Measurements from ENCODE around the gene PRRG2.
A peak's percentile ranks its signal among the peaks of the same experiment; 100 is the strongest.
"Not testable (repeated sequence)": the region's sequence is repeated elsewhere in the genome, so short reads cannot be mapped to it uniquely, and the experiment has no call there.

PRRG2 gene

DNA sequence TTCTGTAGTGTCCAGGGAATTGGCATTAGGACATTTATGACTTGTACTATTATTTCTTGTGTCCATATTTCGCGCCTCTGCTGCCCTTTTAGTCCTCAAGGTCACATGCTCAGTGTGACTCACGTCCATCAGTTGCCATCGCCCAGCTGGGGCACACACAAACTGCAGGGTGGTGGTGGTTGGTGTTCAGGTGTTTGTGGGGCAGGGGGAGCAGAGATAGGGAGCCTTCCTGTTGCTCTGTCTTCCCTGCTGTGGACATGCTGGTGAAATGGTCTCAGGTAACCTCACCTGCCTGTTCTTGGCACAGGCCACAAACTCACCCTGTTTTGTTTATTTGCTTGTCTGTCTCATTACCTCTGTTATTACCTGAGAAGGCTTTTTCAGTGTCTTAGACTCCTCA lies 32.3 kb downstream of the PRRG2 start:
- Mint-ChIP-seq H3K27ac (peak overlapping the region; percentile 72), H3K27me3 (ENCODE audit: low read depth, poor library complexity) (no peaks in the 10 kb centered on the region), H3K9me3 (no peaks in the 10 kb centered on the region), H3K36me3 (ENCODE audit: low read depth) (peaks cover 62% of the 10 kb centered on the region), H3K4me1 (no peaks in the 10 kb centered on the region), H3K4me3 (no peak overlapping the region)
- DNase-seq = no peak
- TF ChIP-seq, protein P1, sequence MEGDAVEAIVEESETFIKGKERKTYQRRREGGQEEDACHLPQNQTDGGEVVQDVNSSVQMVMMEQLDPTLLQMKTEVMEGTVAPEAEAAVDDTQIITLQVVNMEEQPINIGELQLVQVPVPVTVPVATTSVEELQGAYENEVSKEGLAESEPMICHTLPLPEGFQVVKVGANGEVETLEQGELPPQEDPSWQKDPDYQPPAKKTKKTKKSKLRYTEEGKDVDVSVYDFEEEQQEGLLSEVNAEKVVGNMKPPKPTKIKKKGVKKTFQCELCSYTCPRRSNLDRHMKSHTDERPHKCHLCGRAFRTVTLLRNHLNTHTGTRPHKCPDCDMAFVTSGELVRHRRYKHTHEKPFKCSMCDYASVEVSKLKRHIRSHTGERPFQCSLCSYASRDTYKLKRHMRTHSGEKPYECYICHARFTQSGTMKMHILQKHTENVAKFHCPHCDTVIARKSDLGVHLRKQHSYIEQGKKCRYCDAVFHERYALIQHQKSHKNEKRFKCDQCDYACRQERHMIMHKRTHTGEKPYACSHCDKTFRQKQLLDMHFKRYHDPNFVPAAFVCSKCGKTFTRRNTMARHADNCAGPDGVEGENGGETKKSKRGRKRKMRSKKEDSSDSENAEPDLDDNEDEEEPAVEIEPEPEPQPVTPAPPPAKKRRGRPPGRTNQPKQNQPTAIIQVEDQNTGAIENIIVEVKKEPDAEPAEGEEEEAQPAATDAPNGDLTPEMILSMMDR (IDR thresholded peaks at IDR 0.05) = no peak

DNA sequence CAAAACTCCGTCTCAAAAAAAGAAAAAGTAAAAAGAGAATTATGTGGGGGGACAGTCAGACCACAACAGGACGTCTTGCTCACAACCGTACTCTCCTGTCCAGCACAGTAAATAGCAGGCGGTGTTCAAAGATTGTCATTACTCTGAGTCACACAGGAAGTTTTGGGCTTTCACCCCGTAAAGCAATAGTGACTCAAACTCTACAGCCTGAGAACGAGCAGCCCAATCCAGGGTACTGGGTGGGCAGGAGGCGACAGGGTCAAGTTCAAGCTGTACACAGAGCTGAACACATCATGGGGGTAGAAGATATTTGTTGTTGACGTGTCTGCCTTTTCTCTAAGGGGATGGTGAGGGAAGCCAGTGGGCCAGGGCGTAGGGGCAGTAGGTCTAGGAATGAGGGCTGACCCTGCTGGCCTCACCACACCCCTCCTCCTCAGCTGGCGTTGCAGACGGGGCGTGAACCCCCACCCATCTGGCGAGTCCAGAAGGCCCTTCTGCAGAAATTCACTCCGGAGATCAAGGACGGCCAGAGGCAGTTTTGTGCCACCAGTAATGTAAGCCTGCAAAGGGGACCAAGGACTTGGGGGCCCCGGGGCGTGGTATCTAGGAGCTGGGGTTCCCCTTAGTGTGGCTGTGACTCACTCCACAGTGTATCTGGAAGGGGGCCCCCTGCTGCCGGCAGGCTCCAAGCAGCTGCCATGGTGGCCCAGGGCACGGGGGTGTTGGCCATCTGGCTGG lies 33.1 kb downstream of the PRRG2 start:
- H3K27me3 Mint-ChIP-seq (ENCODE audit: low read depth, poor library complexity) = no peaks in the 10 kb centered on the region
- H3K36me3 Mint-ChIP-seq (ENCODE audit: low read depth) = peaks cover 62% of the 10 kb centered on the region
- DNase-seq = no peak
- TF ChIP-seq, protein P1 (IDR thresholded peaks at IDR 0.05) = no peak
- peak overlapping the region; percentile 90 for H3K27ac Mint-ChIP-seq
- no peak overlapping the region for H3K4me3 Mint-ChIP-seq
- H3K9me3 Mint-ChIP-seq = no peaks in the 10 kb centered on the region
- no peaks in the 10 kb centered on the region for H3K4me1 Mint-ChIP-seq

DNA sequence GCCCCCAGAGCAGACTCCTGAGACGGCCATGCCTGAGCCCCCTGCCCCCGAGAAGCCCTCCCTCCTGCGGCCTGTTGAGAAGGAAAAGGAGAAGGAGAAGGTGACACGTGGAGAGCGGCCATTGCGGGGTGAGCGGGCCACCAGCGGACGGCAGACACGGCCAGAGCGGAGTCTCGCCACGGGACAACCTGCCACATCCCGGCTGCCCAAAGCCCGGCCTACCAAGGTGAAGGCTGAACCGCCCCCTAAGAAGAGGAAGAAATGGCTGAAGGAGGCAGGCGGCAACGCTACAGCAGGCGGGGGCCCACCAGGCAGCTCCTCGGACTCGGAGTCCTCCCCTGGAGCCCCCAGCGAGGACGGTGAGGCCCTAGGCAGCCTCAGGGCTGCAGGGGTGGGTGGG lies 34.7 kb downstream of the PRRG2 start:
- TF ChIP-seq, protein P1 (IDR thresholded peaks at IDR 0.05) = no peak
- no peaks in the 10 kb centered on the region for H3K4me1 Mint-ChIP-seq
- no peak for DNase-seq
- H3K27me3 Mint-ChIP-seq (ENCODE audit: low read depth, poor library complexity) = no peaks in the 10 kb centered on the region
- peaks cover 53% of the 10 kb centered on the region for H3K36me3 Mint-ChIP-seq (ENCODE audit: low read depth)
- no peak overlapping the region for H3K27ac Mint-ChIP-seq
- no peak overlapping the region for H3K4me3 Mint-ChIP-seq
- H3K9me3 Mint-ChIP-seq = no peaks in the 10 kb centered on the region

DNA sequence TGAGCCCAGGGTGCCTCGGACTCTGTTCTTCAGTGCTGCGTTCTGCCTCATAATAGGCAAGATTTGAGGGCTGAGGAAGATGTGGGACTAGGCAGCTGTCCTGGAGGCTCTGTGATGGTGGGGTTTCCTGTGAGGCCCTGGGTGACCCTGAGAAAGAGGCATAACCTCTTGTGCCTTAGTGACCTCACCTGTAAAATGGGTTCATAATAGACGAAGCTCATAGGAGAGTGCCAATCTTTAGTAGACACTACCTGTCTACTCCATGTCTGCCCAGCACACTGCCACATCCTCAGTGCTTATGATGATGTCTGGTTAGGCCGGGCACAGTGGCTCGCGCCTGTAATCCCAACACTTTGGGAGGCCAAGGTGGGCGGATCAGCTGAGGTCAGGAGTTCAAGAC lies 35.4 kb downstream of the PRRG2 start:
- no peak for DNase-seq
- H3K9me3 Mint-ChIP-seq = no peaks in the 10 kb centered on the region
- no peak overlapping the region for H3K4me3 Mint-ChIP-seq
- TF ChIP-seq, protein P1 (IDR thresholded peaks at IDR 0.05) = no peak
- no peaks in the 10 kb centered on the region for H3K4me1 Mint-ChIP-seq
- H3K27ac Mint-ChIP-seq = no peak overlapping the region
- H3K36me3 Mint-ChIP-seq (ENCODE audit: low read depth) = peaks cover 53% of the 10 kb centered on the region
- H3K27me3 Mint-ChIP-seq (ENCODE audit: low read depth, poor library complexity) = no peaks in the 10 kb centered on the region

DNA sequence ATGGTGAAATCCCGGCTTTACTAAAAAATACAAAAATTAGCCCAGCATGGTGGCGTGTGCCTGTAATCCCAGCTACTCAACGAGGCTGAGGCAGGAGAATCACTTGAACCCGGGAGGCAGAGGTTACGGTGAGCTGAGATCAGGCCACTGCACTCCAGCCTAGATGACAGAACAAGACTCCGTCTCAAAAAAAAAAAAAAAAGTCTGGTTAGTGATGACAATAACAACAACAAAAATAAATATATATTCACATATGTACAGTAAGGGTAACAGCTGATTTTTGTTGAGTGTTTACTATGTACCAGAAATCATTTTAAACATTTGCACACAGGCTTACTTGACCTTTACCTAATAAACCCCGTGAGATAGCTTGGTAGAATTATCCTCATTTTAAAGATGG lies 35.8 kb downstream of the PRRG2 start:
- H3K27me3 Mint-ChIP-seq (ENCODE audit: low read depth, poor library complexity) = peaks cover under 1% of the 10 kb centered on the region
- H3K36me3 Mint-ChIP-seq (ENCODE audit: low read depth) = peaks cover 57% of the 10 kb centered on the region
- TF ChIP-seq, protein P1 (IDR thresholded peaks at IDR 0.05) = no peak
- H3K4me3 Mint-ChIP-seq = no peak overlapping the region
- H3K9me3 Mint-ChIP-seq = no peaks in the 10 kb centered on the region
- no peak for DNase-seq
- H3K27ac Mint-ChIP-seq = no peak overlapping the region
- no peaks in the 10 kb centered on the region for H3K4me1 Mint-ChIP-seq

DNA sequence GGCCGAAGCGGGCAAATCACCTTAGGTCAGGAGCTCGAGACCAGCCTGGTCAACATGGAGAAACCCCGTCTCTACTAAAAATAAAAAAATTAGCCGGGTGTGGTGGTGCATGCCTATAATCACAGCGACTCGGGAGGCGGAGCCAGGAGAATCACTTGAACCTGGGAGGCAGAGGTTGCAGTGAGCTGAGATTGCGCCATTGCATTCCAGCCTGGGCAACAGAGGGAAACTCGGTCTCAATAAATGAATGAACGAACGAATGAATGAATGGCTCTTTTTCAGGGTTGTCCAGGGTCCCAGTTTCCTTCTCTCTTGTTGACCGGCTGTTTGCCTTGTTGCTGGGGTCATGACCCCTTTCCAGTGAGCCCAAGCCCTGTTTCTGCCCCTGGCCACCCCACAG lies 36.7 kb downstream of the PRRG2 start:
- H3K27me3 Mint-ChIP-seq (ENCODE audit: low read depth, poor library complexity); H3K4me1 Mint-ChIP-seq; H3K4me3 Mint-ChIP-seq; H3K27ac Mint-ChIP-seq; DNase-seq; H3K9me3 Mint-ChIP-seq: not testable (repeated sequence)
- H3K36me3 Mint-ChIP-seq (ENCODE audit: low read depth) = peaks cover 63% of the 10 kb centered on the region

Data from nephron progenitor cell (in vitro differentiated cells).